ENCODE measurements around the gene ARRDC5.
A peak's percentile ranks its signal among the peaks of the same experiment; 100 is the strongest.

ARRDC5 gene

DNA sequence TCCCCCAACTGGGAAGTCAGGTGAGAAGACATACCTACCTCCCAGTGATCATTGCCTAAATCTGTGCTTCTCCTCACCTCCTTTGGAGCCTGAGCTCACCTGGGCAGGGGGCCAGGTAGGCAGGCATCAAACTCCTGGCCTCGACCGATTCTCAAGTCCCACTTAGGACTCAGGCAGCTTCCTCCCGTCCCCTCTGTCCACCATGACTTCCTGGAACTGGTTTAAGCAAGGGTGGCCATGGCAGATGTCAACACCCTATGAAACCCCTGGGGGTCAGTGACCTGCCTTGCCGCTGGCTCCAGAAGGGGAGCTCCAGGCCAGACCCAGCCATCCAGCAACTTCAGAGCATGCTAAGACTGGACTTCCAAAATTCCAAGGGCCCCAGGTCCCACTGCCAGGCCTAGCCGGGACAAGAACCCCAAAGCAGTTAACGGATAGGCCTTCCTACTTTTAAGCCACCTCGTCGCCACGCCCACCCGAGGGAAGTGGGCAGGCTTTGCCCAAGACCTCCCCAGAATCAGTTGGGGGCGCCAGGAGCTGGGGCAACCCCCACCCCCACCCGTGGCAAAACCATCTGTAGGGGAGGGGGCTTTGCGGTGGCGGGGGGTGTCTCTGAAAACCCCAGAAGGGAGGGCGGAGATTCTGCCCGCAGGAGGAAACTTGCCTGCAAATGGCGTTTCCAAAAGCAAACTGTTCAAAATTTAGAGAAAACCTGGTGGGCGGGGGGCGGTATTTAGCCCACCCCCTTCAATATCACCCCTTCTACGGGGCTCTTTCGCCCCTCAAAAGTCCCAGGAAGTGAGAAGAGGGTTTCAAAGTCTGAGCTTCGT, 35.9 kb downstream of the ARRDC5 start:
- Histone ChIP-seq H3K27ac (ENCODE audit: extremely low read depth, low read depth, low read length) (no peak overlapping the region), H3K9me3 (ENCODE audit: control insufficient read depth, insufficient read depth, low read depth, low read length) (no peaks in the 10 kb centered on the region), H3K36me3 (ENCODE audit: control insufficient read depth in 2 of 2, insufficient read depth in 1 of 2, low read length in 2 of 2) (peaks cover 0 to 3% of the 10 kb centered on the region in 2 experiments; a peak in 1 of 3 replicates), H3K4me1 (ENCODE audit: control insufficient read depth, insufficient read depth, low read length) (peaks cover 3% of the 10 kb centered on the region; the same call in 1 of the 2 replicates), H3K4me3 (ENCODE audit: low read depth, low read length) (peak overlapping the region; percentile 63)
- CTCF ChIA-PET: interaction anchor here (0.8 to 4.0 kb wide), 6 partner anchors 12 to 166 kb away, joined by 3 to 31 read pairs (median 4); no protein-coding TSS in a partner anchor
- TF ChIP-seq WT1 (tag by site-specific recombination; IDR thresholded peaks at IDR 0.05) (no peak), KLF9 (tag by site-specific recombination; IDR thresholded peaks at IDR 0.05; ENCODE audit: low read depth) (peak; percentile 59), REPIN1 (tag by site-specific recombination; IDR thresholded peaks at IDR 0.05; ENCODE audit: low read depth) (no peak), ZNF560 (tag by site-specific recombination; IDR thresholded peaks at IDR 0.05; ENCODE audit: borderline replicate concordance) (no peak), ZNF138 (tag by site-specific recombination; IDR thresholded peaks at IDR 0.05; ENCODE audit: borderline replicate concordance) (no peak), ZNF133 (tag by site-specific recombination; IDR thresholded peaks at IDR 0.05) (no peak)
- TF ChIP-seq, protein P1, sequence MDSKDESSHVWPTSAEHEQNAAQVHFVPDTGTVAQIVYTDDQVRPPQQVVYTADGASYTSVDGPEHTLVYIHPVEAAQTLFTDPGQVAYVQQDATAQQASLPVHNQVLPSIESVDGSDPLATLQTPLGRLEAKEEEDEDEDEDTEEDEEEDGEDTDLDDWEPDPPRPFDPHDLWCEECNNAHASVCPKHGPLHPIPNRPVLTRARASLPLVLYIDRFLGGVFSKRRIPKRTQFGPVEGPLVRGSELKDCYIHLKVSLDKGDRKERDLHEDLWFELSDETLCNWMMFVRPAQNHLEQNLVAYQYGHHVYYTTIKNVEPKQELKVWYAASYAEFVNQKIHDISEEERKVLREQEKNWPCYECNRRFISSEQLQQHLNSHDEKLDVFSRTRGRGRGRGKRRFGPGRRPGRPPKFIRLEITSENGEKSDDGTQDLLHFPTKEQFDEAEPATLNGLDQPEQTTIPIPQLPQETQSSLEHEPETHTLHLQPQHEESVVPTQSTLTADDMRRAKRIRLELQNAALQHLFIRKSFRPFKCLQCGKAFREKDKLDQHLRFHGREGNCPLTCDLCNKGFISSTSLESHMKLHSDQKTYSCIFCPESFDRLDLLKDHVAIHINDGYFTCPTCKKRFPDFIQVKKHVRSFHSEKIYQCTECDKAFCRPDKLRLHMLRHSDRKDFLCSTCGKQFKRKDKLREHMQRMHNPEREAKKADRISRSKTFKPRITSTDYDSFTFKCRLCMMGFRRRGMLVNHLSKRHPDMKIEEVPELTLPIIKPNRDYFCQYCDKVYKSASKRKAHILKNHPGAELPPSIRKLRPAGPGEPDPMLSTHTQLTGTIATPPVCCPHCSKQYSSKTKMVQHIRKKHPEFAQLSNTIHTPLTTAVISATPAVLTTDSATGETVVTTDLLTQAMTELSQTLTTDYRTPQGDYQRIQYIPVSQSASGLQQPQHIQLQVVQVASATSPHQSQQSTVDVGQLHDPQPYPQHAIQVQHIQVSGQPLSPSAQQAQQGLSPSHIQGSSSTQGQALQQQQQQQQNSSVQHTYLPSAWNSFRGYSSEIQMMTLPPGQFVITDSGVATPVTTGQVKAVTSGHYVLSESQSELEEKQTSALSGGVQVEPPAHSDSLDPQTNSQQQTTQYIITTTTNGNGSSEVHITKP (tag by site-specific recombination; IDR thresholded peaks at IDR 0.05): peak; percentile 45
- POLR2A ChIA-PET: interaction anchor here (0.5 to 1.4 kb wide), 8 partner anchors 11 to 820 kb away, joined by 3 to 10 read pairs (median 3); no protein-coding TSS in a partner anchor

- Histone ChIP-seq H3K9me3 (ENCODE audit: control insufficient read depth, insufficient read depth, low read depth, low read length) (no peaks in the 10 kb centered on the region), H3K4me3 (ENCODE audit: low read depth, low read length) (no peak overlapping the region), H3K36me3 (ENCODE audit: control insufficient read depth in 2 of 2, insufficient read depth in 1 of 2, low read length in 2 of 2) (peaks cover 0 to 28% of the 10 kb centered on the region in 2 experiments; a peak in 2 of 3 replicates), H3K4me1 (ENCODE audit: control insufficient read depth, insufficient read depth, low read length) (no peaks in the 10 kb centered on the region), H3K27ac (ENCODE audit: extremely low read depth, low read depth, low read length) (no peak overlapping the region)
- ChIA-PET CTCF (interaction anchor here (2.2 to 3.1 kb wide), 2 partner anchors 9 to 52 kb away, joined by 8 to 23 read pairs; no protein-coding TSS in a partner anchor), POLR2A (interaction anchor here (0.5 to 0.7 kb wide), 2 partner anchors 11 to 172 kb away, joined by 3 read pairs; no protein-coding TSS in a partner anchor)
- TF ChIP-seq ZNF600 (tag by site-specific recombination; IDR thresholded peaks at IDR 0.05) (0 out of 2 replicates have a peak, but pooled peaks have one; percentile 13), ZIC2 (tag by site-specific recombination; IDR thresholded peaks at IDR 0.05) (peak; percentile 92), GLIS1 (tag by site-specific recombination; IDR thresholded peaks at IDR 0.05) (peak; percentile 65), ZSCAN16 (tag by site-specific recombination; IDR thresholded peaks at IDR 0.05) (no peak), ZNF423 (tag by site-specific recombination; IDR thresholded peaks at IDR 0.05) (0 out of 2 replicates have a peak, but pooled peaks have one; percentile 39), ZNF768 (tag by site-specific recombination; IDR thresholded peaks at IDR 0.05) (no peak), ZNF112 (tag by site-specific recombination; IDR thresholded peaks at IDR 0.05) (no peak), PRDM1 (tag by site-specific recombination; IDR thresholded peaks at IDR 0.05) (no peak), ZNF521 (tag by site-specific recombination; IDR thresholded peaks at IDR 0.05) (no peak), FEZF1 (tag by site-specific recombination; IDR thresholded peaks at IDR 0.05) (no peak)
- TF ChIP-seq, protein P2, sequence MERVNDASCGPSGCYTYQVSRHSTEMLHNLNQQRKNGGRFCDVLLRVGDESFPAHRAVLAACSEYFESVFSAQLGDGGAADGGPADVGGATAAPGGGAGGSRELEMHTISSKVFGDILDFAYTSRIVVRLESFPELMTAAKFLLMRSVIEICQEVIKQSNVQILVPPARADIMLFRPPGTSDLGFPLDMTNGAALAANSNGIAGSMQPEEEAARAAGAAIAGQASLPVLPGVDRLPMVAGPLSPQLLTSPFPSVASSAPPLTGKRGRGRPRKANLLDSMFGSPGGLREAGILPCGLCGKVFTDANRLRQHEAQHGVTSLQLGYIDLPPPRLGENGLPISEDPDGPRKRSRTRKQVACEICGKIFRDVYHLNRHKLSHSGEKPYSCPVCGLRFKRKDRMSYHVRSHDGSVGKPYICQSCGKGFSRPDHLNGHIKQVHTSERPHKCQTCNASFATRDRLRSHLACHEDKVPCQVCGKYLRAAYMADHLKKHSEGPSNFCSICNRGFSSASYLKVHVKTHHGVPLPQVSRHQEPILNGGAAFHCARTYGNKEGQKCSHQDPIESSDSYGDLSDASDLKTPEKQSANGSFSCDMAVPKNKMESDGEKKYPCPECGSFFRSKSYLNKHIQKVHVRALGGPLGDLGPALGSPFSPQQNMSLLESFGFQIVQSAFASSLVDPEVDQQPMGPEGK (tag by site-specific recombination; IDR thresholded peaks at IDR 0.05): 0 out of 2 replicates have a peak, but pooled peaks have one; percentile 31
- TF ChIP-seq, protein P3, sequence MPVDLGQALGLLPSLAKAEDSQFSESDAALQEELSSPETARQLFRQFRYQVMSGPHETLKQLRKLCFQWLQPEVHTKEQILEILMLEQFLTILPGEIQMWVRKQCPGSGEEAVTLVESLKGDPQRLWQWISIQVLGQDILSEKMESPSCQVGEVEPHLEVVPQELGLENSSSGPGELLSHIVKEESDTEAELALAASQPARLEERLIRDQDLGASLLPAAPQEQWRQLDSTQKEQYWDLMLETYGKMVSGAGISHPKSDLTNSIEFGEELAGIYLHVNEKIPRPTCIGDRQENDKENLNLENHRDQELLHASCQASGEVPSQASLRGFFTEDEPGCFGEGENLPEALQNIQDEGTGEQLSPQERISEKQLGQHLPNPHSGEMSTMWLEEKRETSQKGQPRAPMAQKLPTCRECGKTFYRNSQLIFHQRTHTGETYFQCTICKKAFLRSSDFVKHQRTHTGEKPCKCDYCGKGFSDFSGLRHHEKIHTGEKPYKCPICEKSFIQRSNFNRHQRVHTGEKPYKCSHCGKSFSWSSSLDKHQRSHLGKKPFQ (tag by site-specific recombination; IDR thresholded peaks at IDR 0.05): 0 out of 2 replicates have a peak, but pooled peaks have one; percentile 28
These were observed 41.5 kb downstream of the ARRDC5 start for GRCh38 chr19:4861147-4861546.

Data from HEK293 (cell line).